Measurements from ENCODE around the gene DNMT3A. TPM values are rescaled to one million over a fixed set of nuclear protein-coding genes. Genes with fewer than 3 reads are reported as not detected.

The DNMT3A gene
- total RNA-seq, 1 experiment from 2014 or later, result 8.0 TPM

DNA sequence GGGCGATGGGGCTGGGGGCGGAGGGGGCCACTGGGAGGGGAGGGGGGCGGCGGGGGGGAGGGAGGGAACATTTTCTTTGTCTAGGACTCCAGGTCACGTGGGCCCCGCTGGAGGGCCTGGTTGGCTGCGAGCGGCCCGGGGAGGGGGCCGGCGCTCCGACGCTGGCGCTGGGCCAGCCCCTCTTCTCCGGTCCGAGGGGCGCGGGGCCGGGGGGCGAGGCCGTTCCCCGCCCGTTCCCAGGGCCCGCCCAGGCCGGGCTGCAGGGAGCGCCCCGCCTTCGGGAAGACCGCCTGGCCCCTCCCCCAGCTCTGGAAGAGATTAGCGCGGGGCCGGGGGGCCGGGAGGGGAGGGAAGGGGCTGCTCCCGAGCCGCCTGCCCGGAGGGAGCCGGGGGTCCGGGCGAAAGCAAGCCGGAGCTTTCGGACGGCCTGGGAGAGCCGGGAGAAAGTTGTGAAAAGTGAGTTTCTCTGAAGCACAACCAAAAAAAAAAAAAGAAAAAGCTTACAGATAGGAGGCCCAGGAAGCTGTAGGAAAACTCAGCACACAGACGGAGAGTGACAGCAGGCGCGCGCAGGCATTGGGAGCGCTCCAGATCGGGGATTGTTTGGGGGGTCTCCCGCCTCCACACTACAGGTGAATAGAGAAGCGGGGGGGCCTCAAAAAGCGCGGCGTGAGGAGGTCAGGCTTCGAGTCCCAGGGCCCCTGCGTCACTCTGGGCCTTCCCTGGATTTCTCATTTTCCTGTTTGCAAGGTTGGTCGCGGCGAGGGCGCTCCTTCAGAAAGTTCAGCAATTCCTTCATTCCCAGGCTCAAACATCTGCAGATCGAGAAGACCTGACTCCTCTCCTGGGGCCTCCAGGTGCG is 89.2 kb downstream of the DNMT3A start:
- Mint-ChIP-seq H3K4me3 (ENCODE audit: unreplicated experiment) (no peak overlapping the region), H3K27ac (ENCODE audit: low read depth, unreplicated experiment) (no peak overlapping the region), H3K9me3 (ENCODE audit: unreplicated experiment) (no peaks in the 10 kb centered on the region), H3K4me1 (ENCODE audit: insufficient read depth, unreplicated experiment) (no peaks in the 10 kb centered on the region), H3K27me3 (ENCODE audit: insufficient read depth, unreplicated experiment) (no peaks in the 10 kb centered on the region), H3K36me3 (ENCODE audit: insufficient read depth, unreplicated experiment) (peaks cover 20% of the 10 kb centered on the region)
- ChIA-PET POLR2A (no interaction called here), CTCF (interaction anchor here (0.5 kb wide), 1 partner anchor 29 kb away, joined by 3 read pairs; no protein-coding TSS in a partner anchor)
- intact Hi-C loops (cut with micrococcal nuclease), result no loop called here
- BruUV-seq (replicated peaks), result no TSS peak
- no peak for DNase-seq (ENCODE audit: unreplicated experiment)
- no peak for TF ChIP-seq CTCF (IDR thresholded peaks at IDR 0.05; ENCODE audit: unreplicated experiment)

DNA sequence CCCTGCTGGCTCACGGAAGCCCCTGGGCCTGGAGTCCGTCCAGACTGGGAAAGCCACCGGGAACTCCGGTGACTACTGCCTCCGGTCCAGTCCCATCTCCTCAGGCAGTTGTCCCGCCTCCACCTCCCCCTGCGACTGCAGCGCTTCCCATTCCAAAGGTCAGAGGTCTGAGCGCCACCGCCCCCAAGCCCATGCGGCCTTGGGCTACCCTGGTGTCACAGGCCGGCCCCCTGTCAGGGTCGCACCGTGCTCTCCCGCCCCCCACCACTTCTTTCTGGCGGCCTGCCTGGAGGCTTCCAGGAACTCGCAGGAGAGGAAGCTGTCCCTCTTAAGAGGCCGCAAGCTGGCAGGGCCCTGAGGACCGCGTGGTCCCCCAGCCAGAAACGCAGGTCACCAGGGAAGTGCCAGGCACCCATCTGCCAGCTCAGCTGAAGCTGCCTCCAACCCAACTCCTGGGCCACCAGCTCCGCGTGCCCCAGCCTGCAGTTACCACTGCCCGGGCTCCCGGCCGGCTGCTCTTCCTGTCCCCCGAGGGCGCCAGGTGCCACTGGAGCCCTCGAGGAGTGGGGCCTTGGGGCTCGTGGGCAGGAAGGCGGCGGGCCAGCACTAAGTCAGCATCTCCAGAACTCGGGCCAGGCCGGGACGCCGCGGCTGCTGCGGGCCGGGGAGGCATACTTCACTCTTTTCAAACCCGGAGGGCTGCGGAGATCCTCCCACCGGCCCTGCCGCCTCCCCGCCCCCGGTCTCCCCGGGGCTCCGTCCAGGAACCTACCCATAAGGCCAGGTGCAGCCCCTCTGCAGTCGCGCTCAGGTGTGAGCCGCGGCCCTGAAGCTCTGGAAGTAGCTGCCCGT is 90.1 kb downstream of the DNMT3A start:
- Mint-ChIP-seq H3K9me3 (ENCODE audit: unreplicated experiment) (no peaks in the 10 kb centered on the region), H3K27me3 (ENCODE audit: insufficient read depth, unreplicated experiment) (no peaks in the 10 kb centered on the region), H3K4me1 (ENCODE audit: insufficient read depth, unreplicated experiment) (no peaks in the 10 kb centered on the region), H3K36me3 (ENCODE audit: insufficient read depth, unreplicated experiment) (peaks cover 20% of the 10 kb centered on the region), H3K4me3 (ENCODE audit: unreplicated experiment) (no peak overlapping the region), H3K27ac (ENCODE audit: low read depth, unreplicated experiment) (no peak overlapping the region)
- no peak for TF ChIP-seq CTCF (IDR thresholded peaks at IDR 0.05; ENCODE audit: unreplicated experiment)
- no TSS peak for BruUV-seq (replicated peaks)
- ChIA-PET POLR2A (no interaction called here), CTCF (interaction anchor here (0.5 to 0.6 kb wide), 2 partner anchors 28 to 33 kb away, joined by 3 to 6 read pairs; no protein-coding TSS in a partner anchor)
- DNase-seq (ENCODE audit: unreplicated experiment), result no peak
- intact Hi-C loops (cut with micrococcal nuclease), result no loop called here

- H3K4me1 Mint-ChIP-seq (ENCODE audit: insufficient read depth, unreplicated experiment), result no peaks in the 10 kb centered on the region
Measured at GRCh38 chr2:25251071-25251421, 90.7 kb downstream of the DNMT3A start.

More at GRCh38 chr2:25251071-25251421, 90.7 kb downstream of the DNMT3A start:
- Mint-ChIP-seq H3K9me3 (ENCODE audit: unreplicated experiment) (no peaks in the 10 kb centered on the region), H3K27me3 (ENCODE audit: insufficient read depth, unreplicated experiment) (no peaks in the 10 kb centered on the region), H3K4me3 (ENCODE audit: unreplicated experiment) (no peak overlapping the region), H3K36me3 (ENCODE audit: insufficient read depth, unreplicated experiment) (peaks cover 18% of the 10 kb centered on the region), H3K27ac (ENCODE audit: low read depth, unreplicated experiment) (no peak overlapping the region)
- intact Hi-C loops (cut with micrococcal nuclease), result no loop called here
- ChIA-PET CTCF (interaction anchor here (0.9 kb wide), 1 partner anchor 22 kb away, joined by 3 read pairs; no protein-coding TSS in a partner anchor), POLR2A (no interaction called here)
- DNase-seq (ENCODE audit: unreplicated experiment), result no peak
- no peak for TF ChIP-seq CTCF (IDR thresholded peaks at IDR 0.05; ENCODE audit: unreplicated experiment)
- no TSS peak for BruUV-seq (replicated peaks)
